ENCODE results near the gene TMEM156. TPM values are rescaled to one million over a fixed set of nuclear protein-coding genes. Genes with fewer than 3 reads are reported as not detected.
"Not testable (repeated sequence)": the region's sequence is repeated elsewhere in the genome, so short reads cannot be mapped to it uniquely, and the experiment has no call there.

Gene TMEM156
- total RNA-seq, 1 donor from 2014 or later: not detected

- no peaks in the 10 kb centered on the region for H3K27me3 ChIP-seq
- no peaks in the 10 kb centered on the region for H3K9me3 ChIP-seq
- intact Hi-C loops (cut with DNase I): loop anchor here (5.0 kb wide), 1 partner anchor 94 kb away; no protein-coding TSS in a partner anchor
- H3K4me1 ChIP-seq: no peaks in the 10 kb centered on the region
- TF ChIP-seq, protein P1, sequence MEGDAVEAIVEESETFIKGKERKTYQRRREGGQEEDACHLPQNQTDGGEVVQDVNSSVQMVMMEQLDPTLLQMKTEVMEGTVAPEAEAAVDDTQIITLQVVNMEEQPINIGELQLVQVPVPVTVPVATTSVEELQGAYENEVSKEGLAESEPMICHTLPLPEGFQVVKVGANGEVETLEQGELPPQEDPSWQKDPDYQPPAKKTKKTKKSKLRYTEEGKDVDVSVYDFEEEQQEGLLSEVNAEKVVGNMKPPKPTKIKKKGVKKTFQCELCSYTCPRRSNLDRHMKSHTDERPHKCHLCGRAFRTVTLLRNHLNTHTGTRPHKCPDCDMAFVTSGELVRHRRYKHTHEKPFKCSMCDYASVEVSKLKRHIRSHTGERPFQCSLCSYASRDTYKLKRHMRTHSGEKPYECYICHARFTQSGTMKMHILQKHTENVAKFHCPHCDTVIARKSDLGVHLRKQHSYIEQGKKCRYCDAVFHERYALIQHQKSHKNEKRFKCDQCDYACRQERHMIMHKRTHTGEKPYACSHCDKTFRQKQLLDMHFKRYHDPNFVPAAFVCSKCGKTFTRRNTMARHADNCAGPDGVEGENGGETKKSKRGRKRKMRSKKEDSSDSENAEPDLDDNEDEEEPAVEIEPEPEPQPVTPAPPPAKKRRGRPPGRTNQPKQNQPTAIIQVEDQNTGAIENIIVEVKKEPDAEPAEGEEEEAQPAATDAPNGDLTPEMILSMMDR (IDR thresholded peaks at IDR 0.05): no peak
- peak in 1 of 2 donors; percentile 64 for DNase-seq (ENCODE audit: low spot score in 2 of 2)
- no peak overlapping the region for H3K27ac ChIP-seq
- no peak overlapping the region for H3K4me3 ChIP-seq
- H3K36me3 ChIP-seq: peaks cover 18 to 22% of the 10 kb centered on the region in 2 donors
Measured at GRCh38 chr4:38948551-38948950, 83.7 kb downstream of the TMEM156 start.

- peaks cover 31 to 32% of the 10 kb centered on the region in 2 donors for H3K36me3 ChIP-seq
- no peaks in the 10 kb centered on the region for H3K4me1 ChIP-seq
- TF ChIP-seq, protein P1 (IDR thresholded peaks at IDR 0.05): no peak
- intact Hi-C loops (cut with DNase I): loop anchor here (5.0 kb wide), 1 partner anchor 95 kb away; no protein-coding TSS in a partner anchor
- H3K27me3 ChIP-seq: no peaks in the 10 kb centered on the region
- H3K27ac ChIP-seq: no peak overlapping the region
- H3K4me3 ChIP-seq: no peak overlapping the region
- no peak for DNase-seq (ENCODE audit: low spot score in 2 of 2)
- H3K9me3 ChIP-seq: no peaks in the 10 kb centered on the region
Measured at GRCh38 chr4:38946919-38947318, 85.3 kb downstream of the TMEM156 start.

DNA sequence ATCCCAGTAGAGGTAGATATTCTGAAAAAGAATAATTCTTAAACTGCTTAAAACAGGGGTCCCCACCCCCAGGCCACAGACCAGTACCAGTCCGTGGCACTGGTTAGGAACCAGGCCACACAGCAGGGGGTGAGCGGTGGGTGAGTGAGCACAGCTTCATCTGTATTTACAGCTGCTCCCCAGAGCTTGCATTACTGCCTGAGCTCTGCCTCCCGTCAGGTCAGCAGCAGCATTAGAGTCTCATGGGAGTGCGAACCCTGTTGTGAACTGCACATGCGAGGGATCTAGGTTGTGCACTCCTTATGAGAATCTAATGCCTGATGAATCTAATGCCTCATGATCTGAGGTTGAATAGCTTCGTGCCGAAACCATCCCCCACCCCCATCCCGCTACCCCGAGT is 87.8 kb downstream of the TMEM156 start:
- Histone ChIP-seq H3K27me3 (no peaks in the 10 kb centered on the region), H3K27ac (no peak overlapping the region), H3K4me1 (no peaks in the 10 kb centered on the region), H3K36me3 (peaks cover 41 to 53% of the 10 kb centered on the region in 2 donors), H3K4me3 (no peak overlapping the region), H3K9me3 (no peaks in the 10 kb centered on the region)
- no peak for DNase-seq (ENCODE audit: low spot score in 2 of 2)
- intact Hi-C loops (cut with DNase I): no loop called here
- TF ChIP-seq, protein P1 (IDR thresholded peaks at IDR 0.05): no peak

DNA sequence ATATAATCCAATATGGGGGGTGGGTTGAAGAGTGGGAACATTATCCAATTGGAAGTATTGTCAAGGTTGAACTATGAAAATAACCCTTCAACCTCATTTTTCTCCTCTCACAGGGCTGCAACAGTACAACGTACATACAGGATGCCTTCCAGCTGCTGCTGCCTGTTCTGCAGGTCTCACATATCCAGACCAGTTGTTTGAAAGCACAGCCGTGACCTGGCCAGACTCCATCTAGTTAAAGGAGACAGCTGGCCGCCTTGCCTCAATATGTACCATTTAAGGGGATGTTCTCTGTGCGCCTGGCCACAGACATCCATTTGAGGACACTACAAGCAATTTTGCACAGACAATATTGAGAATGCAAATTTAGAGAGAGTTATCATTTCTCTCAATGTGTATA is 88.9 kb downstream of the TMEM156 start:
- no peak overlapping the region for H3K27ac ChIP-seq
- no peaks in the 10 kb centered on the region for H3K4me1 ChIP-seq
- intact Hi-C loops (cut with DNase I): no loop called here
- peaks cover 49 to 64% of the 10 kb centered on the region in 2 donors for H3K36me3 ChIP-seq
- H3K9me3 ChIP-seq: no peaks in the 10 kb centered on the region
- TF ChIP-seq, protein P1 (IDR thresholded peaks at IDR 0.05): no peak
- H3K4me3 ChIP-seq: no peak overlapping the region
- DNase-seq (ENCODE audit: low spot score in 2 of 2): no peak
- H3K27me3 ChIP-seq: no peaks in the 10 kb centered on the region

- DNase-seq (ENCODE audit: low spot score in 2 of 2); H3K4me3 ChIP-seq; intact Hi-C loops (cut with DNase I); H3K27me3 ChIP-seq; H3K4me1 ChIP-seq; H3K27ac ChIP-seq; H3K9me3 ChIP-seq: not testable (repeated sequence)
- H3K36me3 ChIP-seq: peaks cover 63 to 78% of the 10 kb centered on the region in 2 donors
Measured at GRCh38 chr4:38941906-38942305, 90.3 kb downstream of the TMEM156 start.

GRCh38 chr4:38940476-38940875 is 91.7 kb downstream of the TMEM156 start:
- no peak for DNase-seq (ENCODE audit: low spot score in 2 of 2)
- Histone ChIP-seq H3K36me3 (peaks cover 68 to 92% of the 10 kb centered on the region in 2 donors), H3K4me1 (no peaks in the 10 kb centered on the region), H3K27ac (no peak overlapping the region), H3K27me3 (no peaks in the 10 kb centered on the region), H3K4me3 (no peak overlapping the region), H3K9me3 (no peaks in the 10 kb centered on the region)
- TF ChIP-seq, protein P1 (IDR thresholded peaks at IDR 0.05): no peak
- intact Hi-C loops (cut with DNase I): no loop called here

Data from ascending aorta (tissue), 2 donors.